HG03097 (cell line): ENCODE measurements around the gene HAPLN1.
"Not testable (repeated sequence)": the region's sequence is repeated elsewhere in the genome, so short reads cannot be mapped to it uniquely, and the experiment has no call there.

ENCODE experiments used
- ATAC-seq: cut with Tn5 transposase; IDR thresholded peaks from one replicate; pipeline ENCODE4 v1.9.1; 2021; ENCODE audit not compliant: unreplicated experiment, low FRiP score

Gene HAPLN1

GRCh38 chr5:83720836-83721537, at the start of gene HAPLN1:
TSS of gene HAPLN1 (minus strand) at chr5:83720855. CDS start at chr5:83673523, 47,332 bp downstream.
- no peak for ATAC-seq

DNA sequence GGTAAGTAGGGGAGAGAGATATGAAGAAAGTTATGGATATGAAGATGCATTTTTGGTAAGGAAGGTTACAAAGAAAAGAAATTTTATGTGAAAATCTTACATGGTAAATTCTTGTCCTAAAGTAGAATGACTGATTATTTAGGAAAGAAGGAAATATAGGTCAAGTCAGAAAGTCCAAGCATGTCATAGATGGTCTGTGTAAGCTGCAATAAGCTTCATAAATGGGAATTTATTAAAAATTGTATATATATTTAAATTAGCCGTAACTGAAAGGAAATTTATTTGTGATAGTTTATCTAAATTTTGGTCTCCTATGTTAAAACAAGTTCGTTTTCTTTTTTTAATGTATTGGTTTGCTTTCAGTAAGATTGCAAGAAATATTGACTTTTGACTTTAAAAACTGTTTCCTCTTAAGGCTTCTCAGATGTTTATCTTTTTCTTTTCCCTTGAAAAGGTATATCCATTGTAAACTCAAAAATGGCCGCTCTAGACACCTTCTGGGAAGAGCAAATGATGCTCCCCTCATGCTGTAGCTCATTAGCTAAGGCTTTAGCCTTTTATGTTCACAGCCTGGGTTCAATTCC, 46.8 kb upstream of the HAPLN1 start:
- no peak for ATAC-seq

GRCh38 chr5:83764101-83764500, 43.4 kb upstream of the HAPLN1 start:
- no peak for ATAC-seq

GRCh38 chr5:83760579-83760978, 39.9 kb upstream of the HAPLN1 start:
- ATAC-seq: no peak

DNA sequence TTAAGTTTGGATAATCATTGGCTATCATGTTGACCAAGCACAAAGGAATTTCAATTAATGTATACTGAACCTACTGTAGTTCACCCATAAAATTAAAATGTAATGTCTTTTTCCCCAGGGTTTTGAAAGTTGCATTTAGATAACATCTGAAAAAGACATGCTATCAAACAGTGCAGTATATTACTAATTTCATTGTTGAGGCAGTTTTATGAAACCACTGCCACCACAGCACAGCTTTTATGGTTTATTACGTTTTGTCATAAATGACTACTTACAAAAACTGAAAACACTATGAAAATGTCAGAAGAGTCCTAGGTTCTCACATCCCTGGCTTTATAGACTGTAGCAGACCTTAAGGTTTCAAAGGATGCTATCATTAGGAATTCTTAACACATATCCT, 32.0 kb upstream of the HAPLN1 start:
- no peak for ATAC-seq

GRCh38 chr5:83751201-83751600, 30.5 kb upstream of the HAPLN1 start:
- no peak for ATAC-seq

- no peak for ATAC-seq
Measured at GRCh38 chr5:83750749-83751148, 30.1 kb upstream of the HAPLN1 start.

DNA sequence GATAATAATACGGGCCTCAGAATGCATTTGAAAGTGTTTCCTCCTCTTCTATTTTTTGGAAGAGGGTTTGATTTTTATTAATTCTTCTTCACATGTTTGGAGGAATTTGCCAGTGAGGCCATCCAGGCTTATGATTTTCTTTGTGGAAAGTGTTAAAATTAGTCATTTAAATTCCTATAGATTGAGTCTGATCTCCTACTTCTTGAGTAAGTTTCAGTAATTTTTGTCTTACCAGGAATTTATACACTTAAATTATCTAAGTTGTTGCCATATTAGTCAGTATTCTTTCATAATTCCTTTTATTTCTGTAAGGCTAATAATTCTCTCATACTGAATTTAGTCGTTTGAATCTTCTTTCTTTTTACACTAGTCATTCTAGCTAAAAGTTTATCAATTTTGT, 25.2 kb upstream of the HAPLN1 start:
- no peak for ATAC-seq

GRCh38 chr5:83744821-83745220, 24.2 kb upstream of the HAPLN1 start:
- no peak for ATAC-seq

DNA sequence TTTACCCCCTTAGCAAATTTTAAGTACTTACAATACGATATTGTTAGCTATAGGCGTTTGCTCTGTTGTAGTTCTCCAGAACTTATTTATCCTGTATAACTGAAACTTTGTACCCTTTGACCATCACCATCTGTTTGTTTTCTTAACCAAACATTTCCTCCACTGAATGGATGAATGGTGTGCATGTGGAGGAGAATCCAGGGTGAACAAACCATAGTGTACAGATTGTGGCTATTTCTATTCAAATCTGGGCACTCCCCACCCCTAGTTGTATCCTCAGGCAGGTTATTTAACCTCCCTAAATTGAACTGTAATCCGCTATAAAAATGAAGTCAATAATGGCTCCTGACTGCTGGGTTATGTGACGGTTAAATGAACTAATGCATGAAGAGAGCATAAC, 21.4 kb upstream of the HAPLN1 start:
- ATAC-seq: no peak

- ATAC-seq: no peak
Measured at GRCh38 chr5:83741571-83741970, 20.9 kb upstream of the HAPLN1 start.

GRCh38 chr5:83740741-83741140, 20.1 kb upstream of the HAPLN1 start:
- no peak for ATAC-seq

GRCh38 chr5:83736169-83736568, 15.5 kb upstream of the HAPLN1 start:
- ATAC-seq: not testable (repeated sequence)

DNA sequence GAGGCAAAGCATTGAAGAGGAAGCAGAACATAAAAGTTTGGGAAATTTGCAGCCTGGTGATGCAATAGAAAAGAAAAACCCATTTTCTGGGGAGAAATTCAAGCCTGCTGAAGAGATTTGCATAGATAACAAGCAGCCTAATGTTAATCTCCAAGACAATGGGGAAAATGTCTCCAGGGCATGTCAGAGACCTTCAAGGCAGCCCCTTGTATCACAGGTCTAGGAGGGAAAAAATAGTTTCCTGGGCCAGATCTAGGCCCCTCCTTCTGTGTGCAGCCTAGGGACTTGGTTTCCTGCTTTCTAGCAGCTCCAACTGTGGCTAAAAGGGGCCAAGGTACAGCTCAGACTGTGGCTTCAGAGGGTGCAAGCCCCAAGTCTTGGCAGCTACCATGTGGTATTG, 14.4 kb upstream of the HAPLN1 start:
- ATAC-seq: not testable (repeated sequence)

GRCh38 chr5:83731638-83732037, 11.0 kb upstream of the HAPLN1 start:
- ATAC-seq: no peak

- no peak for ATAC-seq
Measured at GRCh38 chr5:83729362-83729761, 8.7 kb upstream of the HAPLN1 start.

- no peak for ATAC-seq
Measured at GRCh38 chr5:83726912-83727311, 6.3 kb upstream of the HAPLN1 start.

DNA sequence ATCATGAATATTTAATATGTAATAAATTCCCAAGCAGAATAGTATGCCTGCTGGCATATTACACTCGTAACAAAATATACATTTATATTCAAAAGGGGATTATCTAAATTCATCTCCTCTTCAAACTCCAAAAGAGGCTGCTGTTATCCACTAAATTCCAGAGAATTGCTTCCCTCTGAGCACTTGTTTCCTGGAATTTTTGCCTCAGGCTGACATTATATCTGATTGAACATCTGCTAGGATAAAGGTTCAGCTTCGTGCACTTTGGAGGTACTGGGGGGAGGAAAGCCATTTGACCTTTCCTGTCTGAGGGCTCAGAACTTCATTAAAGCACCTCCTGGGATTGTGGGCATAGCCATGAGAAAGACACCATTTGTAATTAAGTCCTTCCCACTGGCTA, 4.3 kb upstream of the HAPLN1 start:
- no peak for ATAC-seq

GRCh38 chr5:83724001-83724400, 3.3 kb upstream of the HAPLN1 start:
- ATAC-seq: no peak

GRCh38 chr5:83723031-83723430, 2.4 kb upstream of the HAPLN1 start:
- ATAC-seq: no peak

DNA sequence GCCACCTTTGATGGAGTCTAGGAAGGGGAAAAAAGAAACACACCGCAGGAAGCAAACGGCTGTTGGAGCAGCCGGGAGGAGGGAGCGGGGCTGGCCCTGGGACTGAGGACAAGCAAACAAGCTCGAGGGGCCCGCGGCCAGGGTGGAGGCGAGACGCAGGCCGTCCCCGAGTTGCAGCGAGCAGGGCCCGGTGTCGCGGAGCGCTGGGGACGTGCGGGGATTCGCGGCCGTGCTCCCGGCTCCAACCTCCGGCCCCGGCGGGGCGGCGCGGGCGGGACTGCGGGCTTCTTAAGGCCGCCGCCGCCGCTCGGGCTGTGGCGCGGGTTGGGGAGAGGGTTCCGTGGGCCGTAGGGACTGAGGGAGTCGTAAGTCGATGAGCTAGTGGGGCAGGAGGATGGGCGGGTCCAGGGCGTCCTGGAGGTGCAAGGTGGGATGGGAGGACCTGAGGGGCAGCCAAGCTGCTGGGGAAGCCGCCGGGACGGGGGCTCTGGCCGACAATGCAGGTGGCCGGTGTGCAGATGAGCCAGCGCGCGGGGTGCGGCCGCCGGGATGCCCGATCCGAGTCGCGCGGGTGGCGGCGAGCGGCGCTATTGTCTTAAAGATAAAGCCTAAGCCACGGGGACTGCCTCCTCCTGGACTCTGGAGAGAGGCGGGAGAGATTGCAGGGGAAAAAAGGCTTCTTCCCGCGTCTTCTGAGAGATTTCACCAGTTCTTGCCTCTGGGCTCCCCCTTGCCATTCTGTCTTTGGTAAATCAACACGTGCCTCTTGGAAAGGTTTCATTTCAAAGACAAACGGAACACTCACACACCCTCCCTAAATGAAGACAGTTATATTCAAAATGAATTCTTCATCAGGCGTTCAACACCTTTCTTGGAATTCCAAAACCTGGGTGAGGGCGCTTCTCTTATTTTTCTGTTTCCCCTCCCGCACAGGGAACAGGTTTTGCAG, 1.6 kb upstream of the HAPLN1 start:
- no peak for ATAC-seq
